VCaP (cell line): ENCODE measurements around the gene CENPF.

Source experiments
- H3K27ac ChIP-seq: fragments of 450-650 bp; 2 replicates; pipeline ENCODE4 v1.5.1; 2017
- TF ChIP-seq, protein P1 (sequence below): fragments of 450-650 bp; conservative IDR thresholded peaks from 2 replicates; pipeline ENCODE4 v1.5.1; 2017; ENCODE audit warnings: mild to moderate bottlenecking, moderate library complexity

Gene CENPF

DNA sequence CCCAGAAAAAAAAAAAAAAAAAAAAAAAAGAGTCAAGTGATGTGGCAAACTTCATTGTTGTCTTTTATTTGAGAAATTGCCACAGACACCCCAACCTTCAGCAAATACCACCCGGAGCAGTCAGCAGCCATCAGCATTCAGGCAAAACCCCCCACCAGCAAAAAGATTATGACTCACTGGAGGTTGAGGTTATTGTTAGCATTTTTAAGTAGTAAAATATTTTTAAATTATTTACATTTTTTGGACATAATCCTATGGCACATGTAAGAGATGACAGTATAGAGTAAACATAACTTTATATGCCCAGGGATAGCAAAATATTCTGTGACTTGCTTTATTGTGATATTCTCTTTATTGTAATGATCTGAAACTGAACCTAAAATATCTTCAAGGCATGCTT lies 95.6 kb downstream of the CENPF start:
- TF ChIP-seq, protein P1, sequence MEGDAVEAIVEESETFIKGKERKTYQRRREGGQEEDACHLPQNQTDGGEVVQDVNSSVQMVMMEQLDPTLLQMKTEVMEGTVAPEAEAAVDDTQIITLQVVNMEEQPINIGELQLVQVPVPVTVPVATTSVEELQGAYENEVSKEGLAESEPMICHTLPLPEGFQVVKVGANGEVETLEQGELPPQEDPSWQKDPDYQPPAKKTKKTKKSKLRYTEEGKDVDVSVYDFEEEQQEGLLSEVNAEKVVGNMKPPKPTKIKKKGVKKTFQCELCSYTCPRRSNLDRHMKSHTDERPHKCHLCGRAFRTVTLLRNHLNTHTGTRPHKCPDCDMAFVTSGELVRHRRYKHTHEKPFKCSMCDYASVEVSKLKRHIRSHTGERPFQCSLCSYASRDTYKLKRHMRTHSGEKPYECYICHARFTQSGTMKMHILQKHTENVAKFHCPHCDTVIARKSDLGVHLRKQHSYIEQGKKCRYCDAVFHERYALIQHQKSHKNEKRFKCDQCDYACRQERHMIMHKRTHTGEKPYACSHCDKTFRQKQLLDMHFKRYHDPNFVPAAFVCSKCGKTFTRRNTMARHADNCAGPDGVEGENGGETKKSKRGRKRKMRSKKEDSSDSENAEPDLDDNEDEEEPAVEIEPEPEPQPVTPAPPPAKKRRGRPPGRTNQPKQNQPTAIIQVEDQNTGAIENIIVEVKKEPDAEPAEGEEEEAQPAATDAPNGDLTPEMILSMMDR, result no peak
- H3K27ac ChIP-seq, result no peak overlapping the region

- TF ChIP-seq, protein P1, result no peak
- no peak overlapping the region for H3K27ac ChIP-seq
Observed at GRCh38 chr1:214700437-214700836, 97.4 kb downstream of the CENPF start.

GRCh38 chr1:214702556-214702955 lies 99.6 kb downstream of the CENPF start:
- TF ChIP-seq, protein P1, result no peak
- no peak overlapping the region for H3K27ac ChIP-seq

DNA sequence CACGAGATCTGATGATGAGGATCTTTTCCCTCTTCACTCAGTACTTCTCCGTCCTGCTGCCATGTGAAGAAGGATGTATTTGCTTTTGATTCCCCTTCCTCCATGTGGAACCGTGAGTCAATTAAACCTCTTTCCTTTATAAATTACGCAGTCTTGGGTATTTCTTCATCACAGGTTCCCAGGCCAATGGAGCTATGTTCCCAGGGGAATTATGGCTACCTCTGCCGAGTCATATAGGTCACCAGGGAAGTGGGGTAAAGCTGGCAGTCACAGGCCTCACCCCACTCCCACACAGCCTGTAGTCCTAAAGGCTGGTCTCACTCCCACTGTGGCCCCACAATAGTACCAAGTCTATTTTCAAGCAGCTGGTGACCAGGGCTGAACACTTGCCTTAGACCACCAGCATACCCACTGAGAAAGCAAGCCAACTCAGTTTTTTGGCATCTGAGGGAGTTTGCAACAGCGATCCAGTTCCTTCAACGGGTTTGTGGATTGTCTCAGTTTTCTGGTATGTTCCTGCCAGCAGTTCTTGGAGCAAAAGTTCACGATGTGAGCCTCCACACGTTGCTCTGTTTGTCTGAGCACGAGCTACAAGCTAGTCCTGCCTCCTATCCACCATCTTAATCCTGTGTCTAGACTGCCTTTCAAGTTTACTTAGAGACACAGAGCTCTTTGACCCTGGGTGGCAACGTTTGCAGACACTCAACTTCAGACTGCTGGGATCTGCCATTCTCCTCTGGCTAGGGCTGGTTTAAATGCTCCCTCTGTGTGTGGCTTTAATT lies 104.5 kb downstream of the CENPF start:
- no peak overlapping the region for H3K27ac ChIP-seq
- TF ChIP-seq, protein P1, result no peak

GRCh38 chr1:214708321-214708955 lies 105.4 kb downstream of the CENPF start:
- TF ChIP-seq, protein P1, result no peak
- no peak overlapping the region for H3K27ac ChIP-seq

GRCh38 chr1:214709241-214709640 lies 106.2 kb downstream of the CENPF start:
- no peak overlapping the region for H3K27ac ChIP-seq
- TF ChIP-seq, protein P1, result no peak

- TF ChIP-seq, protein P1, result no peak
- H3K27ac ChIP-seq, result no peak overlapping the region
Observed at GRCh38 chr1:214712737-214713136, 109.7 kb downstream of the CENPF start.
